ENCODE results near the gene SNRNP27.
A peak's percentile ranks its signal among the peaks of the same experiment; 100 is the strongest.
"Not testable (repeated sequence)": the region's sequence is repeated elsewhere in the genome, so short reads cannot be mapped to it uniquely, and the experiment has no call there.

The SNRNP27 gene, protein sequence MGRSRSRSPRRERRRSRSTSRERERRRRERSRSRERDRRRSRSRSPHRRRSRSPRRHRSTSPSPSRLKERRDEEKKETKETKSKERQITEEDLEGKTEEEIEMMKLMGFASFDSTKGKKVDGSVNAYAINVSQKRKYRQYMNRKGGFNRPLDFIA

DNA sequence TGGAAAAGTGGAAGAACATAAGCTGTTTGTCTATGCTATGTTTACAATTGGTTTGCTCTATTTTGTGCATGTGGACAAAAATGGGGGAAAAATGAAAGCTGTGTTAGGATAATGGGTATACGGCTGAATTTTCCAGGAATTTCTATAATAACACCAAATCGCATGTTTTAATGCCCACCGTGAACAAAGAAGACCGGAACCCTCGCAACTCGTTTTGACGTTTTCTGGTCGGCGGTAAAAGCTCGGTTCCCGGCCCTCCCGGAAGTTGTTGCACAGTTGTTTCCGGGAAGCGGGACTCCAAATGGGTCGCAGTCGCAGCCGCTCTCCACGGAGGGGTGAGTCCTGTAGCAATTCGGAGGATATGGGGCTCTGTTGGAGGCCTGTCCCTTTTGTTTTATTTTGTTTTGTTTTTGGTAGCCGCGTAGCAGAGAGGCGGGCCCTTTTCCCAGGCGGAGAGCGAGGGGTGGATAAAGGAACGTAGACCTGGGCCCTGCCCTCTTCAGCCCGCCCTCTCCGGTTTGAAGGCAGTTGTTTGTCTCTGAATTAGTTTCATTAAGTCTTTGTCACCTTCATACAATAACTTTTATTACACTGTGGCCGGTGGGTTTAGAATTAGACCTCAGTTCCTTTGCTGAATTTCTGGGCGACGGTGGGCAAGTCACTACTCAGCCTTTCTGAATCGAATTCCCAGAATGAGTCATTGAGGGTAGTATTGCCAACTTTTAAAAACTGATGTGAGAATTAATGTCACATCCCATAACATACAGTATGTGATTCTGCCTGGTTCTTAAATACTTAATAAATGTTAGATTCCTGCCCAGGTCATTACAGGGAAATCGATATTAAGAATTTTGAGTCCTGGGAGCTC, at the start of gene SNRNP27:
Gene SNRNP27 (plus strand): TSS at position 273 of the 868 bp plus-strand sequence. CDS start 29 bp downstream, at position 302.
- DNase-seq: peak; percentile 89 to 90

DNA sequence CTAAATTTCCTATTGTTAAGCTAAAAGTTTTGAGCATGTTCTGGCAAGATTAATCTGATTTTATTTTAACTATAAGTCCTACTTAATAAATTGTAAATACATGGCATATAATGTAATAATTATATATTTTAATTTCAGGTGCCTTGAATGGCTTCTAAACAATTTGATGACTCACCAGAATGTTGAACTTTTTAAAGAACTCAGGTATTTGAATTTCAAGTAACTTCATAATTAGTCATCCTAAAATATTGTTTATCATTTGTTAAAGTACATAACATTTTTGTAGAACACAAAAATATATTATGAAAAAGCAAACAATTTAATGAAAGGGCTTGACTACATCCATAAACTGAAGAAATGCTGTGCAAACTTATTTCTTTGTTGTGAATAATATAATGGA, 49.8 kb upstream of the SNRNP27 start:
- DNase-seq: no peak

DNA sequence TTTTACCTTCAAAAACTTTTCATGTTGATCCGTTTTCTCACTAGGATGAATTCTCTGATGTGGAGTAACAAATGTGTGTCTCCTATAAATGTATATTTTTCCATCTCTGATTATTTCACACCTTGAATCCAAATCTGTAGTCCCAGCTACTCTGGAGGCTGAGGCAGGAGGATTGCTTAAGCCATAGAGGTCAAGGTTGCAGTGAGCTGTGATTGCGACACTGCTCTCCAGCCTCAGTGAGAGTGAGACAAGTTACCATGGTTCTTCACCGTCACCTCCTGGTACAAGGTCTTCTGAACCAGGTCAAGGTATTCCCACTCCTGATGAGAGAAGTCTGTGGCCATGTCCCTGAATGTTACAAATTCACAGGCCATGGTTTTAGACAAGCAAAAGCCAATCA, 49.2 kb upstream of the SNRNP27 start:
- no peak for DNase-seq

DNA sequence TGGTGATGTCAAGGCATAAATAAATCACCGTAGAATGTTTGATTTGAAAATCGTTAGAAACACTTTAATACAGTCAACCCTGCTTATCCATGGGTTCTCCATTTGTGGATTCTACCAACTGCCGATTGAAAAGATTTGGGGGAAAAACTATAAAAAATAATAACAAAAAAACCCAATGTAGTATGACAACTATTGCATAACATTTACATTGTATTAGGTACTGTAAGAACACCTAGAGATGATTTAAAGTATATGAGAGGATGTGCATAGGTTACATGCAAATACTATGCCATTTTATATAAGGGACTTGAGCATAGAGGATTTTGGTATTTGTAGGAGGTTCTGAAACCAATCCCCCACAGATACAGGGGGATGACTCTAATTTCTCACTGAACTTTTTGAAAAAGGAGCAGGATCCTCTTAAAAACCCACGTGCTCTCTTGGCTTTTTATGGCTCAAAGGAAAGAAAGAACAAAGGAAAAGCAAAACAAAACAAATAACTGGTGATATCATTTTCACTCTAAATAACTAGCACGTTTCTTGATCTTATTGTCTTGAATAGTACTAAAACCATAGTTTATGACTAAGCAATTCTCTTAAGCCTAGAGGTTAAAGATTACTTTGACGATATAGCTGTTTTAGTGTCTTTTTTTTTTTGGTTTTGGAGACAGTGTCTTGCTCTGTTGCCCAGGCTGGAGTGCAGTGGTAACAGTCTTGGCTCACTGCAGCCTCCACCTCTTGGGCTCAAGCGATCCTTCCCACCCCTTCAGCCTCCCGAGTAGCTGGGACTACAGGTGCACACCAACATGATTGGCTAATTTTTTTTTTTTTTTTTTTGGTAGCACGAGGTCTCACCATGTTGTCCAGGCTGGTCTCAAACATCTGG, 47.3 kb upstream of the SNRNP27 start:
- DNase-seq: no peak

DNA sequence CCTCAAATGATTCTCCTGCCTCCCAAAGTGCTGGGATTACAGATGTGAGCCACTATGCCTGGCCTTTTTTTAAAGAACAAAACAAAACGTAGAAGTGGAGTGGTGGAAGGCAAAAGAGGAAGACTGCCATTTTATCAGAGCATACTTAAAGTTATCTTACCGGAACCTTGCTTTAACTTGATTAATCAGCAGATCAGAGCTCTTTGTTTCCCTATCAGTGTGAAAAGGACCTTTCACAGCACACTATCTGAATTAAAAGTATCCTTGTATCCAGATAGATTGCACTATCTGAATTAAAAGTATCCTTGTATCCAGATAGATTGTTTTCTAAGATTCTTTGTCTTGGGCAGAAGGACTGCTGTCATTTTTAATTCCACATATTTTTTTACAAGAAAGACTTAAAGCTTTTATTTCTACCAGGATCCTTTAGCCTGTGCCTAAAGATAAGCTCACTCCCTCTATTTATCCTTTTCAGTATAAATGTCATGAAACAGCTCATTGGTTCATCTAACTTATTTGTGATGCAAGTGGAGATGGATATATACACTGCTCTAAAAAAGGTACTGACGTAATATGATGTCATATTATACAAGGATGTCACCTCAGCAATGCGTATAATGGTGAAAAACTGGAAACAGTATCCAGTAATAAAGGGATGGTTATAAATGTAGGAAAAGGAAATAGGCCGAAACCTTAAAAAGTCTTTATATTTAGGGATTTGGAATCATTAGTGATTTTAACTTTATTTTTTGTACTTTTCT, 46.5 kb upstream of the SNRNP27 start:
- DNase-seq: no peak

DNA sequence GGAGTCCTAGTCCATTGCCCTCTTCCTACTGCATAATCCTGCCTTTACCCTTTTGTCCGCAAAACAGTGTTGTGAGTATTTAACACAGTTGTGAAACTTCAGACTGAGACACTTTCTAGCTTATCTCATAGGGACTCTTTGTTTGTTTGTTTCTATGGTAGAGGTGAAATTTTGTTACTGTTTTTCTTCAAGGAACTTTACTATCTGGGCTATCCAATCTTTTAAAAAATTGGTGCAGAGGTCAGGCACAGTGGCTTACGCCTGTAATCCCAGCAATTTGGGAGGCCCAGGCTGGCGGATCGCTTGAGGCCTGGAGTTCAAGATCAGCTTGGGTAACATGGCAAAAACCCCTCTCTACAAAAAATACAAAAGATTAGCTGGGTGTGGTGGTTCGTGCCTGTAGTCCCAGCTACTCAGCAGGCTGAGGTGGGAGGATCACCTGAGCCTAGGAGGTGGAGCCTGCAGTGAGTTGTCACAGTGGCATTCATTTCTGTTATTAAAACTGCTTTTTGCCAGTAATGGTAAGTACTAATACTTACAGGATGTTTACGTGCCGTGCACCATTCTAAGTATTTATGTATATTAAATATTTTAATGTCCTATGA, 45.5 kb upstream of the SNRNP27 start:
- DNase-seq: no peak

DNA sequence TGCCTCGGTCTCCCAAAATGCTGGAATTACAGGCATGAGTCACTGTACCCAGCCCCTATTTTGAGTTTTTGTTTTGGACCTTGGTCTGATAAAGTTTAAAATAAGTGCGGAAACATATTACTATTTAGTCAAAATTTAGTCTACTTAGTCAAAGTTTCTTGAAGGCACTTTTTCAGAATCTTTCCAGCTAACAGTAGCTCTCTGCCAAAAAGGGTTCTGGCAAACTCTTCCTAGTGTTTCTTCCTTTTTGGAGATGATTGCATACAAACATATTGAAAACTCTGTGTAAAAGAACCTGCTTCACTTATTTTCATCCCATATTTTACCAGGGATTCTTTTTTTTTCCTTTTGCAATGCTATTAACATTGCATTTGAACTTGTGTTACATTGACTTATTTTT, 35.5 kb upstream of the SNRNP27 start:
- no peak for DNase-seq

DNA sequence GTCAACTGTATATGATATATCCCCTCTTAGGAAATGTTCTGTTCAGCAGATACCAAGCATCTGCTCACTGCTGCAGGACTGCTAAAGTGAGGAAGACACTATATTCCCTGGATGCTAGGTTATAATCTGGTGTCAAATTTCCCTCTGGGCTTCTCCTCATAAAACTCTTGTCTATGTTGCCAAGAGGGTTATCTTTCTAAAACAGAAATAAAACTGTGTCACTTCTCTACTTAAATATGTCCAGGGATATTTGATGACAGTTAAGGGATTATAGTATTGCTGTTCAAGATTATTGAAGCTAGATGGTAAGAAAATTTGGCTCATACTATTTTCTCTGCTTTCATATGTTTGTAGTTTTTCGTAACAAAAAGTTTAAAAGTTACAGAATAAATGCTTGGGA, 30.5 kb upstream of the SNRNP27 start:
- DNase-seq: no peak

DNA sequence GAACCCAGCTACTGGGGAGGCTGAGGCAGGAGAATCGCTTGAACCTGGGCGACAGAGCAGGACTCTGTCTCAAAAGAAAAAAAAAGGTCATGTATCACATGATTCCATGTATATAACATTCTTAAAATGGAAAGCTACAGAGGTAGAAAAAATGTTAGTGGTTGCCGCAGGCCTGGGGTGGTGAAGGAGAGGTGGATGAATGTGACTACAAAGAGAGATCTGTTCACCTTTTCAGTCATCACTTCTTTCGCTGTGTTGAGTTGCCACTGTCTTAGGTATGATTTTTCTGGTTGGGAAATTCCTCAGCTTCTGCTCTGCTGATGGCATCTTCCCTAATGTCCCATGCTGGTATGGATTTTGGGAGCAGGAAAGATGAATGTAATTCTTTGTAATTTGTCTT, 5.3 kb upstream of the SNRNP27 start:
- no peak for DNase-seq

DNA sequence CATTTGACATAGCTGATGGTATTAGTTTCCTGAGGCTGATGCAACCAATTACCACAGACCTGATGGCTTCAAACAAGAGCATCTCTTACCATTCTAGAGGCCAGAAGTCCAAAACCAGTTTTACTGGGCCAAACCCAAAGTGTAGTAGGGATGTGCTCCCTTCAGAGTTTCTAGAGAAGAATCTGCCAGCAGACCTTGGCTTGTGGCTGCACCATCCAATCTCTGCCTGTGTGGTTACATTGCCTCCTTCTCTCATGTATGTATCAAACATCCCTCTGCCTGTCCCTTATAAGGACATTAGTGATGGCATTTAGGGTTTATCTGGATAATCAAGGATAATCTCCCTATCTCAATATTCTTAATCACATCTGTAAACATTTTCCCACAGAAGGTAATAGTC, 4.5 kb upstream of the SNRNP27 start:
- DNase-seq: no peak

DNA sequence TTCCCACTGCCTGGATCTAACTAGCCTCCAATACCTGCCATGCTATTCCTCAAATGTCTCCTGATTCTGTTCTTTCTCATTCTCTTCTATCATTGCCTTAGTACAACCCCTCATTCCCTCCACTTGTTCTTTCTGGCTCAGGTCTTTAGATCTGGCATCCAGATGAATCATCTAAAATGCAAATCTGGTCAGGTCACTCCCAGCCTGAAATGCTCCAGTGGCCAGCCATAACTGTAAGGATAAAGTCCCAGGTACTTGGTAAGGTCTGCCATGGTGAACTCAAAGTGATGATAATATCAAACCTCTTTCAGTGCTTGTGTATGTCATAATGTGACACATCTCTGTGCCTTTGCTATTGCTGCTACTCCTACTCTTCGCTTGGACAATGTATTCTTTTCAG, 2.9 kb upstream of the SNRNP27 start:
- no peak for DNase-seq

DNA sequence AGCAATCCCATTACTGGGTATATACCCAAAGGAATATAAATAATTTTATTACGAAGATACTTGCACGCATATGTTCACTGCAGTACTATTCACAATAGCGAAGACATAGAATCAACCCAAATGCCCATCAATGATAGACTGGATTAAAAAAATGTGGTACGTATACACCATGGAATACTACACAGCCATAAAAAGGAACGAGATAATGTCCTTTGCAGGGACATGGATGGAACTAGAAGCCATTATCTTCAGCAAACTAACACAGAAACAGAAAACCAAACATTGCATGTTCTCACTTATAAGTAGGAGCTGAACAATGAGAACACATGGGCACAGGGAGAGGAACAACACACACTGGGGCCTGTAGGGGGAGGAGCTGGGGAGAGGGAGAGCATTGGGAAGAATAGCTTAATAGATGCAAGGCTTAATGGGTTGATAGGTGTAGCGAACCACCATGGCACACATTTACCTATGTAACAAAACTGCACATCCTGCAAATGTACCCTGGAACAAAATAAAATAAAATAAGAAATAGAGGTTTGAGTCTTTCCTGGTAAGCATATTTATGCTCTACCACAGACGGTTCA, 825 bp upstream of the SNRNP27 start:
- not testable (repeated sequence) for DNase-seq

DNA sequence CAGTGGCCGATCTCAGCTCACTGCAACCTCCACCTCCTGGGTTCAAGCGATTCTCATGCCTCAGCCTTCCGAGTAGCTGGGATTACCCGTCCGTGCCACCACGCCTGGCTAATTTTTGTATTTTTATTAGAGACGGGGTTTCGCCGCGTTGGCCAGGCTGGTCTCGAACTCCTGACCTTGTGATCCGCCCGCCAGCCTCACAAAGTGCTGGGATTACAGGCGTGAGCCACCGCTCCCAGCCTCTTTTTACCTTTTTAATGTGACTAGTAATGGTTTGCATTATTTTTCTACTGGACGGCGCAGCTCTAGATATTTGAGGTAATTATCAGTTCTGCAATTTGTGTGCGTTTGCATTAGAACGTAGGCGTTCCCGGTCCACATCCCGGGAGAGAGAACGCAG, 981 bp downstream of the SNRNP27 start:
- DNase-seq: not testable (repeated sequence)

DNA sequence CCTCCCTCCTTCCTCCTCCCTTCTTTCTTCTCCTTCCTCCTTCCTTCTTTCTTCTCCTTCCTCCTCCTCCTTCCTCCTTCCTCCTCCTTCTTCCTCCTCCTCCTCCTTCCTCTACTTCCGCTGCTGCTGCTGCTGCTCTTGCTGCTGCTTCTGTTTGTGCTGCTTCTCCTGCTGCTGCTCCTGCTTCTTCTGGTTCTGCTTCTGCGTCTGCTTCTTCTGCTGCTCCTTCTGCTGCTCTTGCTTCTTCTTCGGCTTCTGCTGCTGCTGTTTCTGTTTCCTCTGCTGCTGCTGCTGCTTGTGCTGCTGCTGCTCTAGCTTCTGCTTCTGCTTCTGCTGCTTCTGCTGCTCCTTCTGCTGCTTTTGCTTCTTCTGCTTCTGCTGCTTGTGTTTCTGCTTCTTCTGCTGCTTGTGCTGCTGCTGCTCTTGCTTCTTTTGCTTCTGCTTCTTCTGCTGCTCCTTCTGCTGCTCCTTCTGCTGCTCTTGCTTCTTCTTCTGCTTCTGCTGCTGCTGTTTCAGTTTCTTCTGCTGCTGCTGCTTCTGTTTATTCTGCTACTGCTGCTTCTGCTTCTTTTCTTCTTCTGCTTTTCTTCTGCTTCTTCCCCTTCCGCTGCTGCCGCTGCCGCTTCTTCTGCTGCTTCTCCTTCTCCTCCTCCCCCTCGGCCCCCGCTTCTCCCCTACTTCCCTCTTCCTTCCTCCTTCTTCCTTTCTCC, 8.6 kb downstream of the SNRNP27 start:
- peak in 1 of 2 experiments; percentile 30 for DNase-seq

DNA sequence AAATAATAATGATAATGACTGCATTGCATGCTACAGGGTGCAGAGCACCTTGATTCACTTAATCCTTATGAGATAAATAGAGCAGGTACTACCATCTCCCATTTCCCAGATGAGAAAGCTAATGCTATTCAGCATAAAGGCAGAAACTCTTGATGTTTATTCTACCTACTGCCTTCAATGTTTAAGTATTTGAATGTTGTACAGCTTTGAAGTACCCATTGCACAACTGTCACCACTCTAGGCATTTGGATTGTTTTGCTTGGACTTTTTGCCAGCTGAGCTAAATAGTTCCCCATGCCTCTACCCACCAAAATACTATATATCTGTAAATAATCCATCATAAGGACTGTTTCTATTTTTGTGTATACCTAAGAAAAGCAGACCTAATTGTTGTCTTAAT, 13.5 kb downstream of the SNRNP27 start:
- no peak for DNase-seq

DNA sequence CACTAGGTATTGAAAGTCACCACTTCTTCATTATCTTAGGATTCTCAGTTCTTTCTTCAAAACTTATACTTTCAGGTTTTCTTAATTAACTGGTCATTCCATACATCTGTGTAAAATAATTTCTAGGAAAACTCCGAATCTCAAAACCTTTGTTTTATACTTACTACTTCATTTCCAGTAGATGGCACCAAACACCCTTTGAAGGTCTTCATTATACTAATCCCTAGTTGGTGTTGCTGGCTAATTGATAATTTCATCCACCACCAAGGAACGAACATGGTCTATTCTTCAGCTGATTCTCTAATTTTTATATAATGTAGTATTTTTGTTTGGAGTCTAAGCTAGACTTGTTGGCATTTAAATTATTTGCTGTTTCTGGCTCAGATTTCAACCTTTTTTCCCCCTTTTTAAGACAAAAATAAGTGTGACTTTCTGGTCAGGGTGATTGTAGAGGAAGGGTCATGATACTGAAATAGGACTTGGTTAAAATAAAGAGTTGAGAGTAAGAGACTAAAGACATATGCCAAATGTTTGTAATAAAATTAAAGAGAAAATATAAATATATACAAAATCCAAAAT, 18.3 kb downstream of the SNRNP27 start:
- no peak for DNase-seq

DNA sequence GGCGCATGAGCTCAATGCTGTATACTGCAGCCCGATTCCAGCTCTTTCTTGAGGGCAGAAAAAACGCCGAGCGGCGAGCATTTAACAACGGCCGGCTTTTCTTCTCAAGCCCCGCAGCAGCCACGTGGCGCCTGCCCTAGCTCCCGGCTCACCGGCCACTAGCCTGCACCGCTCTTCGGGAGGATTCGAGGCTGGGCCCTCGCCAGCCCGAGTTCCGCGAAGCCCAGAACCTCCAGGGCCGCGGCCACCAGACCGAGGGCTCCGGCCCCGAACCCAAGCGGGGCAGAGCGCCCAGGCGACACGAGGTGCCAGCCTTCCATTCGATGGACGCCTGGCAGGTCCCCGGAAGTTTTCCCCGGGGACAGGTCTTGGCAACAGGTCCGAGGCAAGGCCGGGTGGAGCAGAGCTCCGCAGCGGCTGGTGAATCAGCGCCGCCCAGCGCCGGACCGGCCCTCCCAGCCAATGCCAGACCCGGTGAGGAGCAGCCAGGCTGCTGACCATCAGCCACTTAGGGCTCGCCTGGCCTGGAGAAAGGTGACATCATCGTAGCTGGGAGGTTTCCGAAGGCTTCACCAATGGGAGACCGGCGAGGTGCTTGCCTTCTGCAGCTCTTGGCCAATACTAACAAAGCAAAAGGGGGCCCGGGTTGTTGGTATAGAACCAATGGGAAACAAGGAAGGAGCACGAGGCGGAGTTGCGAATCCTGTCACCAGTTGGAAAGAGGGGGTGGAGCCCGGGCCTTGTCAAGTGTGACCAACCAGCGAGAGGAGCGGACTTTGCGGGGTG, 20.6 kb downstream of the SNRNP27 start:
- no peak for DNase-seq

DNA sequence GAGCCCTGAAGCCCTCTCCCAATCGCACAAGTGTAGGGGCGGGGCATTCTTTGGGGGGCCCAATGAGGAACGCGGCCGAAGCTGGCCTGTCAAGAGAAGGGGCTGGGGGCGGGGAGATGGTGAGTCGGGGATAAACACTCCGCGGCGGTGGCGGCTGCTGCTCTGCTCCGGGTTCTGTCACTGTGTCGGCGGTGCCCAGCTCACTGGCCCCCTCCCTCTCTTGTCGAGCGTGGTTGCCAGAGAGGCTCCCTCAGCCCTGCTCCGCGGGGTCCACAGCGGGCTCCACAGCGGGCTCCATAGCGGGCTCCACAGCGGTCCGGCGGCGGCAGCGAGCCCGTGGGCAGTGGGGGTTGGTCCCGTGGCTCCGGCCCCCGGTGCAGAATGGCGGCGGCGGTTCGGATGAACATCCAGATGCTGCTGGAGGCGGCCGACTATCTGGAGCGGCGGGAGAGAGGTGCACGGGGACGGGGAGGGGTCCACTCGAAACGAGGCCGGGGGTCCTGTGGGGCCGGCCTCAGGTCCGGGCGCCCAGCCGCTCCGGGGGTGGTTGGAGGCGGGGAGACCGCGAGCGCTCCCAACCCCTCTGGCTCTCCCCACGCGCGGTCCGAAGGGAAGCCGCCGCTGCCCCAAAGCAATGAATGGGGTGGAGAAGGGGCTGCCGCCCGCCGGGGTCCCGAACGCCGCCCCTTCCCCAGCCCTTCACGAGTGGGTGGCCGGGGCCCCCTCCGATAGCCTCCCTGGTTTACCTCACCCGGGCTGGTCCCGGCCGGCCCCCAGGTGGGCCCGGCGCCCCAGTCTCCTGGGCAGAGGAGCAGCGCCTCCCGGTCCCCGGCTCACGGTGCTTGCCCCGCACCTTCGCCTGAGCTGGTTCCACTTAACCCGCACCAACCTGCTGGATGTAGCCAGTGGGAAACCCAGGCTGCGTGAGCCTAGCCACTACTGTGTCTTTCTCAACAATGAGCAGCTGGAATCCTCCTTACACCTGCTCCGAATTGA, 21.5 kb downstream of the SNRNP27 start, which contains the start of gene MXD1:
Gene MXD1 (plus strand): TSS at position 160 of the 996 bp plus-strand sequence. CDS start 222 bp downstream, at position 382.
- peak; percentile 100 for DNase-seq

DNA sequence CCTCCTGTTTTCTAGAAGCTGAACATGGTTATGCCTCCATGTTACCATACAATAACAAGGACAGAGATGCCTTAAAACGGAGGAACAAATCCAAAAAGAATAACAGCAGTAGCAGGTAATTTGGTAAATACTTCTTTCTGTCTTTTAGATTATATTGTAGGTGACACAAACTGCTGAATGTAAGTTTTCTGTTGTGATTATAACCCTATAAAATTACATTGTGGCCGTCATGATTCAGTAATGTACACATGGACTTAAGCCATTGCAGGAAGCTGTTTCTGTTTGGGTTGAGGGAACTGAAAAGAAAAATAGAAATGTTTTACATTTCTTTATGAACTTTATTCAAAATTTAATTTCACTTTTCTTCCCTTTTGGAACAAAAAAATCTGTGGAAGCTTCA, 22.4 kb downstream of the SNRNP27 start:
- DNase-seq: no peak

All from activated T-cell treated with anti-CD3 and anti-CD28 coated beads, Interleukin-2, amount 50 U/mL, for 48 hours (primary cell).